GM19463 (cell line): ENCODE data around the gene GNMT.
"Not testable (repeated sequence)": the region's sequence is repeated elsewhere in the genome, so short reads cannot be mapped to it uniquely, and the experiment has no call there.

ENCODE experiments used
- ATAC-seq: cut with Tn5 transposase; IDR thresholded peaks from one replicate; pipeline ENCODE4 v1.9.1; 2021; ENCODE audit warnings: mild to moderate bottlenecking, moderate library complexity; ENCODE audit not compliant: unreplicated experiment

GNMT gene

GRCh38 chr6:42971746-42972327 lies 11.3 kb downstream of the GNMT start:
- ATAC-seq: no peak

- no peak for ATAC-seq
Observed at GRCh38 chr6:42973926-42974325, 13.4 kb downstream of the GNMT start.

- ATAC-seq: no peak
Observed at GRCh38 chr6:42974919-42975505, 14.5 kb downstream of the GNMT start.

GRCh38 chr6:42978487-42978838 lies 17.9 kb downstream of the GNMT start:
- peak; percentile 22 for ATAC-seq

- ATAC-seq: peak; percentile 98
Observed at GRCh38 chr6:42978839-42979522, 18.4 kb downstream of the GNMT start, which contains the start of gene PEX6. TSS of gene PEX6 (minus strand) at chr6:42979181. CDS start at chr6:42979150, 31 bp downstream.

- ATAC-seq: no peak
Observed at GRCh38 chr6:42979523-42980177, 19.1 kb downstream of the GNMT start.

- ATAC-seq: no peak
Observed at GRCh38 chr6:42981836-42982235, 21.3 kb downstream of the GNMT start.

GRCh38 chr6:42984001-42984923 lies 23.7 kb downstream of the GNMT start, which contains the start of gene PPP2R5D:
TSS of gene PPP2R5D (plus strand) at chr6:42984570. CDS start at chr6:42984678, 108 bp downstream.
- ATAC-seq: peak; percentile 91

GRCh38 chr6:42984924-42985475 lies 24.4 kb downstream of the GNMT start:
- no peak for ATAC-seq

- ATAC-seq: no peak
Observed at GRCh38 chr6:42987533-42988451, 27.2 kb downstream of the GNMT start.

GRCh38 chr6:42988486-42989020 lies 28.0 kb downstream of the GNMT start:
- ATAC-seq: no peak

GRCh38 chr6:42989923-42990322 lies 29.4 kb downstream of the GNMT start:
- no peak for ATAC-seq

- ATAC-seq: no peak
Observed at GRCh38 chr6:42993445-42993844, 32.9 kb downstream of the GNMT start.

- ATAC-seq: no peak
Observed at GRCh38 chr6:42996513-42996912, 36.0 kb downstream of the GNMT start.

GRCh38 chr6:42998205-42998604 lies 37.7 kb downstream of the GNMT start:
- ATAC-seq: not testable (repeated sequence)

- no peak for ATAC-seq
Observed at GRCh38 chr6:43001843-43002242, 41.3 kb downstream of the GNMT start.

GRCh38 chr6:43005844-43006243 lies 45.3 kb downstream of the GNMT start:
- ATAC-seq: no peak

- ATAC-seq: no peak
Observed at GRCh38 chr6:43006251-43006650, 45.7 kb downstream of the GNMT start.

- ATAC-seq: no peak
Observed at GRCh38 chr6:43007126-43007525, 46.6 kb downstream of the GNMT start.
